Esophagus muscularis mucosa (tissue), 3 donors: ENCODE results near the gene FAM209B.

Experiments
- CTCF ChIP-seq, 3 experiments: fragments of 200-600 bp in 2 of 3; fragments of 450-650 bp in 1 of 3; sonication (generic) in 2 of 3; IDR thresholded peaks; one replicate each; pipeline ENCODE4 v1.5.1; 2017 to 2019; ENCODE audit warnings: antibody characterized with exemption in 3 of 3, mild to moderate bottlenecking in 2 of 3, moderate library complexity in 1 of 3
- POLR2A ChIP-seq: fragments of 450-650 bp; IDR thresholded peaks from one replicate; pipeline ENCODE4 v1.6.1; 2017; ENCODE audit warnings: antibody characterized with exemption, moderate library complexity, mild to moderate bottlenecking, low read depth
- POLR2AphosphoS5 ChIP-seq, 2 donors: sonication (generic); formaldehyde crosslinking; IDR thresholded peaks; one replicate each; pipeline ENCODE4 v1.6.1; 2017; ENCODE audit warnings: antibody characterized with exemption in 2 of 2

- no peak for TF ChIP-seq CTCF (IDR thresholded peaks at IDR 0.05)
- no peak for TF ChIP-seq POLR2AphosphoS5 (IDR thresholded peaks at IDR 0.05)
- TF ChIP-seq POLR2A: no peak
These were observed 47.2 kb downstream of the FAM209B start for GRCh38 chr20:56580226-56580625.
